Kidney epithelial cell (primary cell): ENCODE measurements around the gene ACACA. TPM values are rescaled to one million over a fixed set of nuclear protein-coding genes. Genes with fewer than 3 reads are reported as not detected.

Experiments used
- DNase-seq: peaks from one replicate; pipeline ENCODE4 v3.0.0-alpha.2; 2010; ENCODE audit warnings: low read depth
- H3K27me3 ChIP-seq: 2 replicates; pipeline ENCODE4 v1.6.0; 2011; ENCODE audit warnings: low read length; ENCODE audit not compliant: control insufficient read depth, insufficient read depth
- H3K36me3 ChIP-seq: 2 replicates; pipeline ENCODE4 v1.5.1; 2011; ENCODE audit warnings: low read length; ENCODE audit not compliant: control insufficient read depth, insufficient read depth
- H3K4me3 ChIP-seq: 2 replicates; pipeline ENCODE4 v1.5.1; 2011; ENCODE audit warnings: low read depth, mild to moderate bottlenecking, control low read depth, low read length
- total RNA-seq: library from RNA; depleted of rRNA; stranded (reverse); fragments of >200 nt; gene quantifications from 2 replicates; pipeline ENCODE4 v1.2.3, GENCODE V29; 2015
- TF ChIP-seq, protein P1 (sequence below): IDR thresholded peaks from 2 replicates; pipeline ENCODE4 v1.5.1; 2011; ENCODE audit warnings: mild to moderate bottlenecking, moderate library complexity, low read length, control low read depth, inconsistent platforms; ENCODE audit not compliant: insufficient read depth, poor library complexity, severe bottlenecking

ACACA gene
- total RNA-seq, 1 donor from 2014 or later = 54.2 TPM

DNA sequence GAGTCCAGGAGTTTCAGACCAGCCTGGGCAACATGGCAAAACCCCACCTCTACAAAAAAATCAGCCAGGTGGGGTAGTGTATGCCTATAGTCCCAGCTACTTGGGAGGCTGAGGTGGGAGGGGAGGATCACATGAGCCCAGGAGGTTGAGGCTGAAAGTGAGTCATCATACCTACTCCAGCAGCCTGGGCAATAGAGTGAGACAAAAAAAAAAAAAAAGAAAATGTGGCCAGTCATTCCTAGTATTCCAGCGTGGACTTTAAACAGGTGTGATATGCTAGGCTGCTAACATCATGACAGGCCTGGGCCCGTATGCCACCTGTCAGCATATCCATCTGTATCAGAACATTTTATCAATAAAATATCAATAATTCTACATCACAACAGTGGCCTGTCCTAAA, 314.6 kb downstream of the ACACA start:
- H3K36me3 ChIP-seq = peaks cover 2% of the 10 kb centered on the region
- no peak overlapping the region for H3K4me3 ChIP-seq
- TF ChIP-seq, protein P1, sequence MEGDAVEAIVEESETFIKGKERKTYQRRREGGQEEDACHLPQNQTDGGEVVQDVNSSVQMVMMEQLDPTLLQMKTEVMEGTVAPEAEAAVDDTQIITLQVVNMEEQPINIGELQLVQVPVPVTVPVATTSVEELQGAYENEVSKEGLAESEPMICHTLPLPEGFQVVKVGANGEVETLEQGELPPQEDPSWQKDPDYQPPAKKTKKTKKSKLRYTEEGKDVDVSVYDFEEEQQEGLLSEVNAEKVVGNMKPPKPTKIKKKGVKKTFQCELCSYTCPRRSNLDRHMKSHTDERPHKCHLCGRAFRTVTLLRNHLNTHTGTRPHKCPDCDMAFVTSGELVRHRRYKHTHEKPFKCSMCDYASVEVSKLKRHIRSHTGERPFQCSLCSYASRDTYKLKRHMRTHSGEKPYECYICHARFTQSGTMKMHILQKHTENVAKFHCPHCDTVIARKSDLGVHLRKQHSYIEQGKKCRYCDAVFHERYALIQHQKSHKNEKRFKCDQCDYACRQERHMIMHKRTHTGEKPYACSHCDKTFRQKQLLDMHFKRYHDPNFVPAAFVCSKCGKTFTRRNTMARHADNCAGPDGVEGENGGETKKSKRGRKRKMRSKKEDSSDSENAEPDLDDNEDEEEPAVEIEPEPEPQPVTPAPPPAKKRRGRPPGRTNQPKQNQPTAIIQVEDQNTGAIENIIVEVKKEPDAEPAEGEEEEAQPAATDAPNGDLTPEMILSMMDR = no peak
- no peaks in the 10 kb centered on the region for H3K27me3 ChIP-seq
- DNase-seq = peak; percentile 69

DNA sequence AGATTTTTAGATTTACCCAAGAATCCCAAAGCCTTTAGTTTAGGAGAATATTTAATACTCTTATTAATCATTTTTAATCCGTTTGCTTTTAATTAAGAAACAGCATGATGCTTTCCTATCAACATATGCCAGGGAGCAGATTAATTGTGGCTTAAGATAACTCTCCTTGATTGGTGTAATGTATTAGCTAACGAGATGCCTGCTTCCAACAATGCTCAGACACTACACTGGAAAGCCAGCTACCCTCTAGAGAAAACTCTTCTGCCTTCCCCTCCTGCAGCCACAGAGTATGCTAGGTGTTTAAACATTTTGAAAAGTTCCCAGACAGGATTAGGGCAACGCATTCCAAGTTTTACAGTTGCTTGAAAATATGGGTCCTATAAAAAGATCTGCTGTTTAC, 315.7 kb downstream of the ACACA start:
- no peaks in the 10 kb centered on the region for H3K27me3 ChIP-seq
- H3K36me3 ChIP-seq = peaks cover 2% of the 10 kb centered on the region
- no peak for DNase-seq
- no peak overlapping the region for H3K4me3 ChIP-seq
- TF ChIP-seq, protein P1 = no peak

DNA sequence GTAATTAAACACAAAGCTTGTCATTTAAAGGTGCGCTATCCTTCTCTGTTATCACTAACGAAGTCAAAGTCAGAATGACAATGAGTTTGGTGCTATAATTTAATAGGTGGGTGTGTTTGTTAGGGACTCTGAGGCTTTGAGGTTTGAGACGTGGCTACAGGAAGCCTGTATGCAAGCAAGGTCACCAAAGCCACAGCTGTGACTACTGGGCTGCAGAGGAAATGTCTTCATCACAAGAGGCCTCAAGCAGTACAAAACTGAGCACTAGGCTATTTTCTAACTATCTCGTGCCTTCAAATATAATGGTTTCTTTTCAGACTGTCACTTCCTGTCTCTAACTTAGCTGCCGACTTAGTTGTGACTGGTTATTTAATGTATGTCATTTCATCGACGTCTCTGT, 316.7 kb downstream of the ACACA start:
- TF ChIP-seq, protein P1 = no peak
- H3K36me3 ChIP-seq = no peaks in the 10 kb centered on the region
- H3K4me3 ChIP-seq = no peak overlapping the region
- H3K27me3 ChIP-seq = no peaks in the 10 kb centered on the region
- DNase-seq = no peak

DNA sequence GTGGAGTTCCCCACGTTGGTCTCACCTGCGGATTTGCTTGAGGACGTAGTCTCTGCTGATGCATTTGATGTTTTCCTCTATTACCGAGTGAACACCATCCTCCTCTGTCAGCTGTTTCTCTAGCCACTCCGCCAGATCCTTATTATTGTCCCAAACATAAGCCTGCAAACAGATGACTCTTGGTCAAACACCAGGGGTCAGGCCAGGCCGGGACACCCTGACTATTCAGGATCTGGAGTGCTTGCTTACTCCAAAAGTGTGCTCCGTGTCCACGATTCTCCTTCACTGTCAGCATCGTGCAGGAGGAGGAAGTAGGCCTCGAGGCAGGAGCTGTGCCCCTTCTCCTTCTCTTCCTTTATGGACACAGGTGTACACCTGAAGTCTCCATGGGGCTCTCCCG, 317.7 kb downstream of the ACACA start:
- Histone ChIP-seq H3K27me3 (no peaks in the 10 kb centered on the region), H3K36me3 (no peaks in the 10 kb centered on the region), H3K4me3 (no peak overlapping the region)
- TF ChIP-seq, protein P1 = no peak
- DNase-seq = no peak

DNA sequence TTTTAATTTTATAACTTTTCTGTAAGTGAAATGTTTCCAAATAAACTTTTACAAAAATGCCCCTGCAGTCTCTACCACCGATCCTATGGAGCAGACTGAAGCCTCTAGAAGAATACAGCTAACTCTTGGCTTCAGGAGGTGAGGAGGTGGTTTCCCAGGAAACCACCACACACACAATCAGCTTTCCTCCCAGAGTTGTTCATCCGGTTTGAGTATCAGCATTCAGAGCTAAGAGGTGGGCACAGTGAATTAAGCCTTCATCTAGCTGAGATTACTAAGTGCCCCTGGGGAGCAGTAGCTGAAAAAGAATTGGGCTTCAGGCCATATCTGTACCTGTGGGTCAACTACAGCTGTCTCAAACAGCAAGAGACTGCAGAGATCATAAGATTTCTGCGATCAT, 318.2 kb downstream of the ACACA start:
- H3K36me3 ChIP-seq = no peaks in the 10 kb centered on the region

DNA sequence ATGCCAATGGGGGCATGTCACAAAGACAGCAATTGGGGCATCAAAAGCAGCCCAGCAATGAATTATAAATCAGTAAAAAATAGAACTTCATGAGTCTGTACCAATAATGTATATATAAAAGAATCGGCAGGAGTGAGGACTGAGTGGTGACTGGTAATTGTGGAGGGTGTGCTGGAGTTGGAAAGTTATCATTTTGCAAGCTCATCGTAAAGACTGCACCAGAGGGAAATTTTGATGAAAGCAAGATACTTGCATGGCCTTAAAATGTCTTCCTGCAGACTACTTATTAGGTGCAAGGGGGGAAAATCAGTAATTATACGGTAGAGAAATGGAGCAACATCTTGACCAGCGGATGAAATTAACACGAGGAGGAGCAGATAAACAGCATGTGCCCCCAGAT, 319.0 kb downstream of the ACACA start:
- no peak for DNase-seq
- H3K4me3 ChIP-seq = no peak overlapping the region
- TF ChIP-seq, protein P1 = no peak
- H3K27me3 ChIP-seq = no peaks in the 10 kb centered on the region
- no peaks in the 10 kb centered on the region for H3K36me3 ChIP-seq

More for the DNA sequence above, 318.2 kb downstream of the ACACA start:
- DNase-seq = no peak
- Histone ChIP-seq H3K4me3 (no peak overlapping the region), H3K27me3 (no peaks in the 10 kb centered on the region)
- TF ChIP-seq, protein P1 = no peak
